Colonic mucosa (tissue), 4 donors: ENCODE data around the gene ATG9A. TPM values are rescaled to one million over a fixed set of nuclear protein-coding genes. Genes with fewer than 3 reads are reported as not detected.

Source experiments
- DNase-seq: peaks from one replicate; pipeline ENCODE4 v3.0.0-alpha.2; 2020
- H3K27ac ChIP-seq: fragments of 200-600 bp; one replicate; pipeline ENCODE4 v1.8.0; 2021
- H3K27me3 ChIP-seq: fragments of 200-600 bp; one replicate; pipeline ENCODE4 v1.8.0; 2021
- H3K36me3 ChIP-seq: fragments of 200-600 bp; one replicate; pipeline ENCODE4 v1.8.0; 2021
- H3K4me1 ChIP-seq: fragments of 200-600 bp; one replicate; pipeline ENCODE4 v1.8.0; 2021; ENCODE audit warnings: mild to moderate bottlenecking
- H3K4me3 ChIP-seq: fragments of 200-600 bp; one replicate; pipeline ENCODE4 v1.8.0; 2021
- H3K9ac ChIP-seq, 2 donors: one replicate each; pipeline ENCODE4 v1.7.0; 2013; ENCODE audit warnings: control low read depth in 2 of 2, low read depth in 2 of 2, low read length in 2 of 2
- H3K9me3 ChIP-seq: fragments of 200-600 bp; one replicate; pipeline ENCODE4 v1.8.0; 2021
- CTCF ChIP-seq: fragments of 200-600 bp; IDR thresholded peaks from one replicate; pipeline ENCODE4 v1.8.0; 2022; ENCODE audit warnings: antibody characterized with exemption, mild to moderate bottlenecking
- intact Hi-C: fragments of 100-400 bp; cut with DNase I; formaldehyde crosslinking; loops from one replicate; pipeline ENCODE4 v1.14.1; 2022
- total RNA-seq, 2 donors: library from RNA; stranded (reverse); fragmentation: NEBNext Ultra II Directional in 1 of 2; extraction: Animal tissue kit (Norgen Biotek cat#: 25700) in 1 of 2; gene quantifications; one replicate each; pipeline ENCODE4 v1.2.1, GENCODE V29; 2021
- donor health status: healthy.
- donor health status: DM: no; HTN: no; CAD: no.
- donor health status: DM: no; HTN: no; CAD: no.

The ATG9A gene
- total RNA-seq, 2 donors from 2014 or later, result 56.4 to 63.8 TPM

GRCh38 chr2:219273937-219274336 lies 44.5 kb upstream of the ATG9A start:
- TF ChIP-seq CTCF, result no peak
- Histone ChIP-seq H3K36me3 (no peaks in the 10 kb centered on the region), H3K4me3 (no peak overlapping the region), H3K9me3 (no peaks in the 10 kb centered on the region), H3K27me3 (no peaks in the 10 kb centered on the region), H3K9ac (no peak overlapping the region), H3K27ac (no peak overlapping the region), H3K4me1 (peaks cover 6% of the 10 kb centered on the region)
- DNase-seq, result no peak
- intact Hi-C loops, result no loop called here

DNA sequence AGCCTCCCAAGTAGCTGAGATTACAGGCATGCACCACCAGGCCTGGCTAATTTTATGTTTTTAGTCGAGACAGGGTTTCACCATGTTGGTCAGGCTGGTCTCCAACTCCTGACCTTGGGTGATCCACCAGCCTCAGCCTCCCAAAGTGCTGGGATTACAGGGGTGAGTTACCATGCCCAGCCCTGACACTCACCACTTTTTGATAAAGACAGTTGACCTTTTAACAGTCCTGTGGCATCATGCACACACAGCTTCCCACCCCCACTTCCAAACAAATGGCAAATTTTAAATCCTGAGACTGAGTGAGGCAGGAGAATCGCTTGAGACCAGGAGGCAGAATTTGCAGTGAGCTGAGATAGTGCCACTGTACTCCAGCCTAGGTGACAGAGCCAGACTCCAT lies 43.6 kb upstream of the ATG9A start:
- H3K9ac ChIP-seq, result no peak overlapping the region
- H3K27me3 ChIP-seq, result no peaks in the 10 kb centered on the region
- H3K4me3 ChIP-seq, result no peak overlapping the region
- TF ChIP-seq CTCF, result no peak
- DNase-seq, result no peak
- no peaks in the 10 kb centered on the region for H3K36me3 ChIP-seq
- no peak overlapping the region for H3K27ac ChIP-seq
- peaks cover 5% of the 10 kb centered on the region for H3K4me1 ChIP-seq
- intact Hi-C loops, result no loop called here
- H3K9me3 ChIP-seq, result no peaks in the 10 kb centered on the region

GRCh38 chr2:219272356-219272755 lies 42.9 kb upstream of the ATG9A start:
- Histone ChIP-seq H3K27ac (no peak overlapping the region), H3K9me3 (no peaks in the 10 kb centered on the region), H3K36me3 (no peaks in the 10 kb centered on the region), H3K9ac (no peak overlapping the region), H3K4me1 (no peaks in the 10 kb centered on the region), H3K27me3 (no peaks in the 10 kb centered on the region), H3K4me3 (no peak overlapping the region)
- intact Hi-C loops, result no loop called here
- DNase-seq, result no peak
- TF ChIP-seq CTCF, result no peak

GRCh38 chr2:219271021-219271420 lies 41.6 kb upstream of the ATG9A start:
- Histone ChIP-seq H3K36me3 (no peaks in the 10 kb centered on the region), H3K27ac (no peak overlapping the region), H3K4me1 (no peaks in the 10 kb centered on the region), H3K27me3 (no peaks in the 10 kb centered on the region), H3K4me3 (no peak overlapping the region), H3K9me3 (no peaks in the 10 kb centered on the region), H3K9ac (no peak overlapping the region)
- no peak for TF ChIP-seq CTCF
- DNase-seq, result no peak
- intact Hi-C loops, result no loop called here

- H3K4me1 ChIP-seq, result no peaks in the 10 kb centered on the region
- H3K27ac ChIP-seq, result no peak overlapping the region
- H3K4me3 ChIP-seq, result no peak overlapping the region
- no peak for TF ChIP-seq CTCF
- intact Hi-C loops, result no loop called here
- H3K9ac ChIP-seq, result no peak overlapping the region
- H3K27me3 ChIP-seq, result no peaks in the 10 kb centered on the region
- H3K36me3 ChIP-seq, result no peaks in the 10 kb centered on the region
- DNase-seq, result no peak
- no peaks in the 10 kb centered on the region for H3K9me3 ChIP-seq
Measured at GRCh38 chr2:219270055-219270372, 40.6 kb upstream of the ATG9A start.
